ENCODE data around the gene RPS23.
A peak's percentile ranks its signal among the peaks of the same experiment; 100 is the strongest.

The RPS23 gene

DNA sequence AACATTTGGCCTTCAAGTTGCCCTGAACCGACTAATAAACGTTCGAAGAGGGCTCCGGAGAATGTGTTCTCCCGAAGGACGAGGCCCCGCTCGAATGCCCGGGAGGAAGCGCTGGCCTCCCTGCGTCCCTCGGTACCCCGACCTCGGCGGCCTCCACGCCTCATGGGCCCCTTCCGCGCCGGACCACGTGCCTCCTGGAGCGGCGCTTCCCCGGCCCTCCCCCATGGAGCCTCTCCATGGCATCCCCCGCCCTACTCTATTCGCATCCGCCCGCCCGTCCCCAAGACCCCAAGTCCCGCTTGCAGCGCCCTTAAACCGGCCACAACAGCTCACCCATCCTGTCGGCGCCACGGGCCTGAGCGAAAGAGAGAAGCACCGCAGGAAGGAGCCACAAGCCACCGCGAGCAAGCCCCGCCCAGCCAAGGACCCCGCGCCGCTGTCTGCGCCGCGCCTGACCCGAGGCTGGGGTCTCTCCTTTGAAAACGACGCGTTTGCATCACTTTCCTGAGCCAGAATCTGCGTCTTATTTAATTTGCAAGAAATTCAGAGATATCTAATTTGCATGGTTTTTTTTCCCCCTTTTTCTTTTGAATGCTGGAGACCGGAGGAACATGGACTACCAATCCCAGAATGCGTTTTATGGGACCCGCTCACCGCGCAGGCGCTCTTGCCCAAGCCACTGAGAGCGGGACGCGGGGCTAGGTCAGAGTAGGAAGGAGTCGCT lies at the start of gene RPS23:
Gene RPS23 (minus strand): TSS at position 368 of the 724 bp plus-strand sequence. CDS start 31 bp downstream, at position 337.
- DNase-seq (ENCODE audit: low read depth), result peak; percentile 82

DNA sequence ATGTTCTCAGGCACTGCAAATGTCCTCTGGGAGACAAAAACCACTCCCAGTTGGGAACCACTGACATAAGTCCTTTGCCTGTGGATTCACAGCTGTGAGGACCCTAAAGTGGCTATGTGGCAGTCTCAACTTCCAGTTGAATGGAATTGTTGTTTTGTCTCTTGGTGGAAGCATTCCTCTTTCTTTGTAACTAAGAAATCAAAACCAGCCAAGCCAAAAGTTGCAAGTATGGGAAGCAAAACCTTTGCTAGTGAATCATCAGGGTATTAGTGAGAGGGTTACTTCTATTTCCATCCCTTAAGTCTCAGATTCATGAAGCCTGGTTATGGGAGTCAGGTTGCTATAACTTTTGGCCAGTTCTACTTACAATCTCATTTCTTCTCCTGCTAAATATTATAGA lies 49.8 kb upstream of the RPS23 start:
- DNase-seq (ENCODE audit: low read depth), result no peak

DNA sequence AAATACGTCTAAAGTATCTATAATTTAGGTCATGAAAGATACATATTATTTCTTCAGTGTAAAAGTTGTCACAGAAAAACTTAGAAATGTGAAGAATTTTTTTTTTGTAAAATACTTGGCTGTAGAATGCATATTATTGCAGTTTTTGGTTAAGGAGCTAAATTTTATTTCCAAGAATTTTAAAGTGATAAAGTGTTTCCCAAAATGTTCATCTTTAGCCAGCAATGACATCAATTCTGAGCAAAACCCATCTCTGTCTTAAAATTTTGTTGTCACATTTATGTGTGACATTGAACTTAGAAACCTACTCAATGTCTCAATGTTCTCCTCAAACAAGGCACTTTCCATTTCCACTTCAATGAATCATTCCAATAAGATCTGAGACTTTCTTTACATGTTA lies 47.8 kb upstream of the RPS23 start:
- no peak for DNase-seq (ENCODE audit: low read depth)

DNA sequence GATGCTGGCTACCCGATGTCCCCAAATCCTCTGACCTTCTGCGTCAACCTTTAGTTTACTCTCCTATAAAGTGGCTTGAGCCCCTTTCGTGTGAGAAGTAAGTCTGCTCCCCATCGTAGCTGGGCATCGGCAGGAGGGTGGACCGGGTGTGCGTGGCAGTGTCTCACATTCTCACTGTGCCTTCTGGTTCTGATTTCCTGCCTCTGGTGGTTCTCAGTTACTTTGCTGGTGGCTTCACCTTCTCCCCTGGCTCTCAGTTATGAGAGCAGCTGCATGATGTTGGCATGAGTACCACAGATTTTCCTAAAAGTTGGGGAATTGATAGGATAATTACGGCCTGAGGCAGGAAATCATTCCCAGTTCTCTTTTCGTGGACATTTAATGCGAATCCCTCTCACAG lies 47.0 kb upstream of the RPS23 start:
- no peak for DNase-seq (ENCODE audit: low read depth)

DNA sequence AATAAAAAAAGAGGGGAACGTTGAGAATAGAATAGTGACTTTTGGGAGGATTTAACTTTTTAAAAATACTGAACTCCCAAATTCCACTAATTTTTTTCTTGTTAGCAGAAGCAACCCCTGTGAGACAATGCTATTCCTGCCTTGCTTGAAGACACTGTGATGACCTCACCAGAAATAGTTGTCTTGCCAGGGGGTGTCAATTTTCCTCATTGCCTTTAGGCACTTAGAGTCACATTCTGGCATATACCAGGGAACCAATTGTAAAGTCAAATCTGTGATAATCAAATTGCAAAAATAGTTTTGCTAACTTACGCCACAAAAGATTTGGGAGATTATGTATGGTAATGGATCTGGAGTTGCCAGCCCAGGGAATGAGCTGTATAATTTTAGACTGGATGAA lies 42.8 kb upstream of the RPS23 start:
- DNase-seq (ENCODE audit: low read depth), result no peak

DNA sequence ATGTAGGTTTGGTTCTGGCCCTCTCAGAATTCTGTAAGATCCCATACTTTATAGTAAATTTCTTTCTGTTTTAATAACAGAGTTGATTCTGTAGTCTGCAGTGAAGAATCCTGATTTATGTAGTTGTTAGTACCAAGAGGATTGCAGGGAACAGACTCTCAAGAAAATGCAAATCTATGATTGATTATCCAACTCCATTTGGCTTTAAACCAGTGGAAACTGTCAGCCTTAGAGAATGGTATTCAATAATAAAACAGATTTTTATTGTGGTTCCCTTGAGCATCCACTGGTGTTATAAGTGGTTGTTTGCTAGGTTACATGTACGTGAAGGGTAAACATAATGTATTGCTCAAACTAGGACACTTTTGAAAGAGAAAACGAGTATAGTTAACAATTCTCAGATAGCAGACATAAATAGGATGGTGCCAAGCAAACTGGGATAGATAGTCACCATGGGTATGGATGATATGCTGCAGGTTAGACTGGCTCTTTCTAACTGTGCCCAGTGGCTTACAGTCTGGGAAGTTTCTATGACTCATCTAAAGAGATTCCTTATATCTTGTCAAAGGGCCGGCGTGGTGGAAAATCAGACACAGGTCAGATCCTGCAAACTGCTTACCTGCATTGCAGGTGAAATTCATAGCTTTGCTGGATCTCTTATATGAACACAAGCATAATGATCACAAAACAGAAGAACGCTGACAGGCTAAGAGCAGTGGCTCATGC lies 41.7 kb upstream of the RPS23 start:
- no peak for DNase-seq (ENCODE audit: low read depth)

DNA sequence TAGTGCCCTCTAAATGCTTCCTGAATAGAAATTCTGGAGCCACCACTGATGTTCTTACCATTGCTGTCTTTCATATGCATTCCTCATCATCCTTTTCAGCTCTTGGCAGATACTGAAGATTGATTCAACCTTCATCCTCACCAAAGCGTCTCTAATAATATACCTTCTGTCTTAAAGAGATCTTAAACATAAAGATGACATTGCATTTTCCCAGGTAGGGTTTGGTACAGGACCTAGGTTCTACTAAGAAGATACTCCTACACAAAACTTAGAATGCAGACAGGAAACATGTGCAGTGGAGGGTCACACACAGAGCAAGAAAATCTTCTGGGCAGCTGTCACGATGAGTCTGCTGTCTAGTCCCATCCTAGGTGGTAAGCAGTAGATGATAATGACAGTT lies 41.0 kb upstream of the RPS23 start:
- no peak for DNase-seq (ENCODE audit: low read depth)

DNA sequence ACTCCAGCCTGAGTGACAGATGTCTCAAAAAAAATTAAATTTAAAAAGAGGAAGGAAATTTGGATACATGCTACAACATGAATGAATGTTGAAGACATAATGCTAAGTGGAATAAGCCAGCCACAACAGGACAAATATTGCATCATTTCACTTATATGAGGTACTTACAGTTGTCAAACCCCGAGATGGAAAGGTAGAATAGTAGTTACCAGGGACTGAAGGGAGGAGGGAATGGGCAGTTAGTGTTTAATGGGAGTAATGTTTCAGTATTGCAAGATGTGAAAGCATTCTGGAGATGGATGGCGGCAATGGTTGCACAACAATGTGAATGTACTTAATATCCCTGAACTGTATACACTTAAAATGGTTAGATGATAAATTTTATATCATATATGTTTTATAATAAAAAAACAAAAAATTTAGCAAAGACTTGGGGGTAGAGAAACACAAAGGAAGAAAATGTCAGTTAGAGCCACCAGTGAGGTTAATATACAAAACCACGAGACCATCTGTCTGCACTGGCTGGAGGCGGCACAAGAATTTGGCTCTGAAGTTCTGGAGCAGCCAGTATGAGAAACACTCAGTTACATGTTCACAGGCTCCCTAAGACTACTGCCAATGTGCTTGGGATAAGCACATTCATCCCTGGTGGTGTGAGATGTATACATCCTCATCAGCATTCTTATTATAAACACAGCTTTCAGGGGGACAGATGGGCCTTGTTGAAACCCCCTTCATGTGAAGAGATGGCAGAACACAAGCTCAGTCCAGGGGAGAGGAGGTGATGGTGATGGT lies 37.0 kb upstream of the RPS23 start:
- no peak for DNase-seq (ENCODE audit: low read depth)

DNA sequence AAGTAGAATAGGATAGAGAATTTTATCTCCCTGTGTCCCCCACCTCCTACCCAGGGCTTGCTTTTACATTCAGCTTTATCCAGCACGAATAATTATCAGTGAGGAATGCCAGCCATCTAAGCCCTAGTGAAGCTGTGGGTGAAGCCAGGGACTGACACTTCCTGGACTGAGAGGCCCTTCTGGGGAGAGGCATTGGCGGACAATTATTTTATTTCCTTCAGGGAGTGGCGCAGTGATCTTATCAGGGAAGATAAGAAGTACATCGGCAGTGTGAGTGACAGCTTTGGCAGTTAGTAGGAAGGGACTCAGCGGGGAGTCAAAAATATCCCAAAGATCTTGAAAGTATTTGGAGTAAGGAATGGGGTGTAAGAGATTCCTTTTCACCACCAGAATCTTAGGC lies 34.9 kb upstream of the RPS23 start:
- DNase-seq (ENCODE audit: low read depth), result no peak

DNA sequence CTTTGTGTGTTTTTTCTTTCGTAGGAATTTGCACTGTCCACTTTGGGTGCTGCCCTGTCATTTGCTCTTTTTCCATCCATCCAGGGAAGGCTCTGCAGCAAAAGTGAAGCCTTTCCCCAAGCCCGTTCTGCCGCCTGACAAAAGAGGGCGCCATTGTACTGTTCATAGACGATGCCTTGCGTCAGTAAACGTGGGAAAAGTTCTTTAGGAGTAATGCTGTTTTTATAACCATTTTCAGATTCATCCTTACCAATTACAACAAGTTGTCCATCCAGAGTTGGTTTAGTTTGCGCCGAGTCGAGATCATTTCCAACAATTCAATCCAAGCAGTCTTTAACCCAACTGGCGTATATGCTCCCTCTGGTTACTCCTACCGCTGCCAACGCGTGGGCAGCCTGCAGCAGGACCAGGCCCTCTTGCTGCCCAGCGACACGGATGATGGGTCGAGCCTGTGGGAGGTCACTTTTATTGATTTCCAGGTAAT lies 34.3 kb upstream of the RPS23 start:
- DNase-seq (ENCODE audit: low read depth), result peak; percentile 69

DNA sequence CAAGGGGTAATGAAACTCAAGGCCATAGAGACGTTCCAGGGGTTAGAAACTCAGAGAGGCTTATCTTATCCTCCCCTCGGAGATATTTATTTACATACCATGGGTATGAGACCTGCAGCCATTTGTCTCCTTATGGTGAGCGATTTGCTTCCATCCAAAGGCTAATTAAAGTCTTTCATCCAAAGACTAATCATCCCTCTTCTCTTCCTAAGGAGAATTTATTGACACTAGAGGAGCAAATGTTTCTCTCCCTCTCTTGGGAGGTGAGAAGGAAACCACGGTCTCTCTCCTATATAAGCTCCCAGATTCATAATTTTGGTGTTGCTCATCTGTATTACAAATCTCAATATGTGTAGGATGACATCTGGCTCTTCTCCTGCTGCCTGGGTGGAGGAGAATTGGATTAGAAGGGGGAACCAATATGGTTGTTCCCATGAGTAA lies 31.0 kb upstream of the RPS23 start:
- no peak for DNase-seq (ENCODE audit: low read depth)

DNA sequence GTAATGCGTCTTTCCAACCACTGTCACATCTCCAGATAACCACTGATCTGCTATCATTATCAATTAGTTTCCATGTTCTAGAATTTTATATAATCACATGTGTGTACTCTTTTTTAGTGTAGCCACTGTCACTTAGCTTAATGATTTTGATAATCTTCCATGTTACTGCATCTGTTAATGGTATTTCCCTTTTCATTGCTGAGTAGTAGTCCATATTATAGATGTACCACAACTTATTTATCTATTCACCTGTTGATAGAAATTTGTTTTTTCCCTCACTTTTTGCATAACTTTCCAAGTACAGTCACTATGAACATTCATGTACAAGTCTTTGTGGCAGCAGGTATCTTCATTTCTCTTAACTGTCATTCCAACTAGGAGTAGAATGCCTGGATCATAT lies 30.3 kb upstream of the RPS23 start:
- no peak for DNase-seq (ENCODE audit: low read depth)

DNA sequence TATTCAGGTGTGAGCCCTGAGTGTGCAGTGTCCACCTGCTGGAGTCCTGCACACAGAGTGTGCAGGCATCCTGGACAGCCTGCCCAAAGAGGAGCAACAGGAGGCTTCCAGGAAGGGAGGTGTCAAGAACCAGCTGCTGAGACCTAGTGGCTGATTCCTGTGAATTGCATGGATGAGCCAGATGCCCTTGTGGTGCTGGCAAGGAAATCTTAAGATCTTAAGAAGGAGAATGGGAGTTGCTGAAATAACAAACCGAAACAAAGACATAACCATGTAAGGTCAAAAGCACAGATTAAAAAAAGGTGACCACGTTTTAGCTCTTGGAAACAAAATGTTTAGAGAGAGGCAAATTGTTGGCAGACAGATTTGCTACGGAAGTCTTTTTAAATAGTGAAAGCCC lies 29.3 kb upstream of the RPS23 start:
- peak; percentile 43 for DNase-seq (ENCODE audit: low read depth)

DNA sequence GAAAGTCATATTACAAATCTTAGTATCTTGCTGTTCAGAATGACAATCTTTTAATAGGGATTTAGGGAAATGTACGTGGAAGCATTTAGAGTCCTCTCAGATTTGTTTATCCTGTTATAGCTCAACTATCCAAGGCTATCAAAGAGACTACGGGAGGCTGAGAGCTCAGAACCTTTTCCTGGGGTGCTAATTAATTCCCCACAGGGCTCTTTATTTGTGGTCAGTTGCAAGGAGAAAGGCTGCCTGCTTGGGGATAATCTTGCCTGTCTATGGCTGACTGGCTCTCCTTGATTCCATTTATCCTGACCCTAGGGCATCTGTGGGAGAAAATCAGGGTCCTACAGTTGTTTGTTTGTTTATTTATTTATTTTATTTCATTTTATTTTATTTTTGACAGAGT lies 28.0 kb upstream of the RPS23 start:
- no peak for DNase-seq (ENCODE audit: low read depth)

DNA sequence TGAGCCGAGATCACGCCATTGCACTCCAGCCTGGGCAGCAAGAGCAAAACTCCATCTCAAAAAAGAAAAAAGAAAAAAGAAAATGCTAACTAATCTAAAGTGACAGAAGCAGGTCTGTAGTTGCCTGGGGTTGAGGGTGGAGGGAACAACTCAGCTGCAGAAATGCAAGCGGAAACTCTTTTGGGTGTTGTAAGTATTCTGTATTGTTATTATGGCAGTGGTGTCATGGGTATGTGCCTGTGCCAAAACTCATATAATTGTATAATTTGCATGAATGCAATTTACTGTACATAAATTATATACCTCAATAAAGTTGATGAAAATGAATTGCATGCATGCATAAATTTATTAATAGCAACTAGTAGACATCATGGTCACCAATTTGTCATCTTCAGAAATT lies 23.0 kb upstream of the RPS23 start:
- DNase-seq (ENCODE audit: low read depth), result no peak

DNA sequence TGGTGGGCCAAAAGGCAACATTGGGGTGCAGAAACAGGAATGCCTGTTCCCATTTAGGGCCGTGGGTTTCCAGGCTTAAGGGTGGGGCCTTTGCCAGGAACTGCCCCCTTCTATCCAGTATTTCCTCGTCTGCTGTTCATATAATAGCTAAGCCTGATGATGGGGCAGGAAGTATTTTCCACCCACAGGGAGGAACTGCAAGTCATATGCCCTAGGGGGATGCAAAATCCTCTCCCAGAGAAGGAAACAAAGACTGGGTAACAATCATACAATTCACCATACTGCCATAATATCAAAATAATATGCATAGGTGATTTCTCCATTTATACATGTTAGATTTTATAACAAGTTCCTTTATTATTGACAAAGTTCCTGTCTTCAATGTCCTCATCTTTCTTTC lies 20.5 kb upstream of the RPS23 start:
- no peak for DNase-seq (ENCODE audit: low read depth)

DNA sequence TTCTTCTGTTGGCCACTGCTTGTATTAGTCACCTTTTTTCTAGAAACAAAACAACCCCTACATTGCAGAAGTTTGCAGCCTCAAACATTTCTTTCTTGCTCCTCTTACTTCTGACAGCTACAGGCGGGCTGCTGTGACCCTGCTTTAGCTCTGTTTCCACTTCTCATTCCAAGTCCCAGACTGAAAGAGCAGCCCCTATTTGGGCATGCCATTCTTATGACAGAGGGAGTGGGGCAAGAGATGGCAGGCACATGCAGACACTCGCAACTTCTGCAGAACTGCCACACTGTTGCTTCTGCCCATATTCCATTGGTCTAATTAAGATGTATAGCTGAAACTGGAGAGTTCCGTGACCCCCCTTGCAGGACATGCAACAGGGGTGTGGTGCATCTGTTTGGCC lies 19.6 kb upstream of the RPS23 start:
- DNase-seq (ENCODE audit: low read depth), result no peak

DNA sequence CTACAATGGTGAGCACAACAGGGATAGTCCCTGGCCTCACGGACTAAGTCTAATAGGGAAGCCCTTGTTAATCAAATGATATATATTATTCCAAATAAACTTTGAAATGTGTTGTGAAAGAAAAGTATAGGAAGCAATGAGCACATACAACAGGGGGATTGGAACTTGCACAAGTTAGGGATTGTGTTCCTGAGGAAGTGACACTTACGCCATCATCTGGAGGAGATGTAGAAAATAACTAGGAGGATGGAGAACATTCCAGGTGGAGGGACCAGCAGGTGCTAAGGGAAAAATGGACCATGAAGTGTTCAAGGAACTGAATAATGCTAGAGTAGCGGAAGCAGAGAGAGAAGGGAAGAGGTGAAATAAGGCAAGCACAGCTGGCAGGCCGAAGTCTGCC lies 18.8 kb upstream of the RPS23 start:
- no peak for DNase-seq (ENCODE audit: low read depth)

DNA sequence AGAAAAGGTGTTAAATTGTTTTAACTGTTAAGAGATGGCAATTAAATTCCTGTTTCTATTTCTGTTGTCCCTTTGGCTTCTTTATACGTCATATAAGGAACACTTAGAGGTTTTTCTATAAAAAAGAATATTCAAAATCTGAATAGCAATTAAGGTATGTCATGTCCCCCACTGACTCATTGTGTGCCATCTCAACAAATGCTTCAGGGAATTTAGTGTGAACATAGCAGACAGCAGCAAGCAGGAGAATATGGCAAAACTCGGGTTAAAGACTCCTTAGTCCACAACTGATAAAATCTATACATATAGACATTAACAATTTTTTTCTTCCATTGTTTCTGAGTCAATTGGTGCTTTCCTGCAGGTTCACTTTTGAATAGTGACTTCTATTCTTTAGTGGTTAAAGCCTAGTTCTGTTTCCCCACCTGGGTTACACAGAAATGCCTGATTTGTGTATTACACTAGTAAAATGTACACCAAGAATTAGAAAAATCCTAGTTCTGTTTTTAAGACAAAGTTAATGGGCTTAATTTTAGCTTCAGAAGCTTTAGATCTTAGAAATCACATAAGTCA lies 17.9 kb upstream of the RPS23 start:
- no peak for DNase-seq (ENCODE audit: low read depth)

DNA sequence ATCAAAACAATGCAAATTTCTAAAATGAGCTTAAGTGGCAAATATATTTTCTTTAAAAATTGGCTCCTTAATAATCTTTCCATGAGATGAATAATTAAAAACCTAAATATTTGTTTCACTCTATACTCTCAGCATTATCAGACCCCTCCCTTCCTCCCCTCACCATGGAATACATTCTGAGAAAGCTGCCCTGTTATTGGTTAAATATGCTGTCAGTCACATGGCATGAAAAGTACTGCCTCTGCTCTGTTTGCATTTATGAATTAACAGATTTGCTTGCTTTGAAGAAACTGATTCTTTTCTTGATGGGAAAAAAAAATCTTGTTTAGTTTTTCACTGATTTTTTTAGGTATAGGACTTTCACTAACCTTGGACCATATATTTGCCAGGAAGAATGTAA lies 17.0 kb upstream of the RPS23 start:
- no peak for DNase-seq (ENCODE audit: low read depth)

DNA sequence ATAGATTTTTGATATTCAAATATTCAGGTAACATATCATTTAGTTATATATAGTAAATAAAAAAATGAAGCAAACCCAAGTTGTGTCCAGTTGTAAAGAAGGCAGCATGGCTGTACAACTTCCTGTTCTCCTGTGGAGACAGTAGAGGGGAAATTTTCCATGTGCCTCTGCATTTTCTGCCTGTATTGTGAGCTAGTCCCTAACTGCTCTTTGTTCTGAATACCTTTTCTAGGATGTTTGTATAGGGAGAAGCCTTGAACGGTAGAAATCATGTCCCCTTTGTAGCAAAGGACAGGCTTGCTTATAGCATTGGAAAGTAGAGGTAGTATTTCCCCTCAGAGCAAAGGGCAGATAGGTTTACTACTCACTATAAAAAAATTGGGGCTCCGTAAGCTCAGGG lies 13.3 kb upstream of the RPS23 start:
- no peak for DNase-seq (ENCODE audit: low read depth)

DNA sequence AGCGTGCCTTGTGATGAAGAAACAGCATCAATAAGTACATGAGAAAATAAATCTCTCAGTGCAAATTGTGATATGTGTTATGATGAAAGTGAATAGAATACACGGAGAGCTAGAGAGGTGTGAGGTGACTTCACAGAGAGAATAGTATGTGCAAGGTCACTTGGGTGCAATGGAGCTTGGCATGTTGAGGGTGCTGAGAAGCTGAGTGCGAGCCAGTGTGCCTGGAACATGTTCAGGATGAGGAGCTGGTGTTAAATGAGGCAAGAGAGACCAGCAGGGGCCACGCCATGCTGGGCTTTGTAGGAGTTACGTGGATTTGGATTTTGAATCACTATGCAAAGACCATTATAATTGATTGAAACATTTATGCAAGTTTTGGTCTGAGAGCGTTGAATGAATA lies 12.8 kb upstream of the RPS23 start:
- no peak for DNase-seq (ENCODE audit: low read depth)

DNA sequence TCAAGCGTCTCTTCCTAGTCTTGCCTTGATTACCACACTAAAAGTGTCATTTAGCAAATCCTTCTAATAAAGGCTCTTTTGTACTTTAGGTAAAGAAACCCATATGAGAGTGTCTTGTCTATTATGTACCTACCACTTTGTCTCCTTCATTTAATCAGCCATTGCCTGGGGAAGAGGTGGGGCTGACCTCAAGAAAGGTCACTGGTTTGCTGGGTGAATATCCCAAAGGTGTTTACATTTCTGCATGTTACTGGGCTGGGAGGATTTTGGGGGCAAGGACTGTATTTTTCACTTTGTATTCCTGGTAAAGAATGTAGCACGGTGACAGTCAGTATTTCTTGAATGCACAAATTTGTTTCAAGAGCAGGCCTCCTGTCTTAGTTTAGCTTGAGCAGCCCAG lies 11.9 kb upstream of the RPS23 start:
- DNase-seq (ENCODE audit: low read depth), result no peak

Data from fibroblast of the conjunctiva (primary cell).